ENCODE measurements around the gene AMELX.

DNA sequence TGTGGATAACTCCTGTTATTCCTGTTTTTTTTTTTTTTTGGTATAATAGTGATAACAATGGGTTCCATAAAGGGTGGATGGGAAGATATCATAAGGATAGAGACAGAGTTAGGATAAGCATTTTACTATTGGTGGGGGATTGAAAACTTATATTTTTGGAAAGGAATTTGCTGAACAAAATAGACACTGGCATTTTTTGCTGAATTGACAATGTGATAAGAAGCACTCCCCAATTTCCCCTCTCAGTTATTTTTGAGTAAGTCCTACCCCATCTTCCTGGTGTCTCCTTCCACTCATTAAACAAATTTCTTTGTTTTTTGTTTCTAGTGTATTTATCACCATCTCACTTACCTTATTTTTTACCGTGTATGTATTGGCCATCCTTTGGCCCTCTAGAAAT lies 55.8 kb downstream of the AMELX start:
- TF ChIP-seq EZH2phosphoT487 (IDR thresholded peaks at IDR 0.05; ENCODE audit: insufficient read depth, low read depth) (no peak), EZH2 (IDR thresholded peaks at IDR 0.05; ENCODE audit: insufficient read depth, poor library complexity, severe bottlenecking) (no peak)

Measured in GM23248 (cell line).